IMR-90 (cell line): ENCODE data around the gene RIPOR3. TPM values are rescaled to one million over a fixed set of nuclear protein-coding genes. Genes with fewer than 3 reads are reported as not detected.

Experiments used
- ATAC-seq: fragments of 200-7000 bp; cut with Tn5 transposase; 2 replicates; pipeline ENCODE4 v1.9.1; 2020; ENCODE audit warnings: low read depth, mild to moderate bottlenecking, moderate library complexity
- BruUV-seq: library from RNA; stranded (reverse); fragments of 400-500 nt; replicated peaks from 2 replicates; lab custom pipeline; 2021; lab: Mats Ljungman, UMichigan
- CTCF ChIA-PET: fragments of 300-600 bp; formaldehyde crosslinking; extraction: SDS; loops from one replicate; lab custom pipeline; 2021; ENCODE audit warnings: antibody characterized with exemption; lab: Yijun Ruan, JAX
- POLR2A ChIA-PET: fragments of 300-600 bp; sonication (Branson Sonifier 250); formaldehyde crosslinking; loops from one replicate; lab custom pipeline; 2022; ENCODE audit warnings: antibody characterized with exemption; ENCODE audit not compliant: unreplicated experiment; lab: Charles Lee
- DNase-seq: peaks from one replicate; pipeline ENCODE4 v3.0.0; 2013
- H2AFZ ChIP-seq: replicated peaks from 2 replicates; pipeline ENCODE3; 2013; ENCODE audit warnings: low read length, mild to moderate bottlenecking; ENCODE audit not compliant: poor library complexity
- H2AK5ac ChIP-seq: 2 replicates; pipeline ENCODE4 v1.6.1; 2013; ENCODE audit warnings: low read depth, low read length, inconsistent platforms
- H2AK9ac ChIP-seq: replicated peaks from 2 replicates; pipeline ENCODE3; 2013; ENCODE audit warnings: mild to moderate bottlenecking, low read depth, low read length, moderate library complexity; ENCODE audit not compliant: poor library complexity
- H2BK120ac ChIP-seq: 2 replicates; pipeline ENCODE4 v1.6.1; 2013; ENCODE audit warnings: low read depth, low read length, inconsistent platforms
- H2BK15ac ChIP-seq: 3 replicates; pipeline ENCODE4 v1.6.1; 2013; ENCODE audit warnings: low read depth, low read length, inconsistent platforms
- H2BK20ac ChIP-seq: 2 replicates; pipeline ENCODE4 v1.6.1; 2013; ENCODE audit warnings: low read depth, mild to moderate bottlenecking, inconsistent platforms, low read length, moderate library complexity
- H2BK5ac ChIP-seq: 2 replicates; pipeline ENCODE4 v1.6.1; 2013; ENCODE audit warnings: mild to moderate bottlenecking, low read depth, low read length, inconsistent platforms; ENCODE audit not compliant: poor library complexity, severe bottlenecking
- H3K14ac ChIP-seq: replicated peaks from 2 replicates; pipeline ENCODE4 v1.6.1; 2013; ENCODE audit warnings: low read depth, low read length, inconsistent platforms
- H3K18ac ChIP-seq: 2 replicates; pipeline ENCODE4 v1.6.1; 2013; ENCODE audit warnings: low read depth, low read length, control low read depth
- H3K23ac ChIP-seq: 2 replicates; pipeline ENCODE4 v1.6.1; 2013; ENCODE audit warnings: low read depth, low read length, inconsistent platforms
- H3K27ac ChIP-seq: 2 replicates; pipeline ENCODE4 v1.5.1; 2013; ENCODE audit warnings: mild to moderate bottlenecking, control low read depth, low read length; ENCODE audit not compliant: insufficient read depth
- H3K27me3 ChIP-seq: 2 replicates; pipeline ENCODE4 v1.6.1; 2013; ENCODE audit warnings: low read length; ENCODE audit not compliant: control insufficient read depth, insufficient read depth
- H3K36me3 ChIP-seq: 2 replicates; pipeline ENCODE4 v1.6.1; 2013; ENCODE audit warnings: low read length, mixed read lengths; ENCODE audit not compliant: control insufficient read depth, insufficient read depth
- H3K4ac ChIP-seq: 2 replicates; pipeline ENCODE4 v1.6.1; 2013; ENCODE audit warnings: low read depth, low read length, inconsistent platforms
- H3K4me1 ChIP-seq: 2 replicates; pipeline ENCODE4 v1.6.1; 2013; ENCODE audit warnings: low read length, mixed read lengths; ENCODE audit not compliant: control insufficient read depth, insufficient read depth
- H3K4me2 ChIP-seq: 2 replicates; pipeline ENCODE4 v1.6.1; 2013; ENCODE audit warnings: low read depth, mild to moderate bottlenecking, control low read depth, low read length, moderate library complexity
- H3K4me3 ChIP-seq: 2 replicates; pipeline ENCODE4 v1.5.1; 2013; ENCODE audit warnings: low read depth, mild to moderate bottlenecking, control low read depth, low read length, moderate library complexity; ENCODE audit not compliant: insufficient read depth
- H3K56ac ChIP-seq: 2 replicates; pipeline ENCODE4 v1.6.1; 2013; ENCODE audit warnings: low read length, inconsistent platforms; ENCODE audit not compliant: insufficient read depth; ENCODE audit errors: extremely low read depth
- H3K79me1 ChIP-seq, 2 experiments: 2 replicates each; pipeline ENCODE4 v1.6.1; 2013; ENCODE audit warnings: low read length in 2 of 2, inconsistent platforms in 1 of 2, low read depth in 1 of 2
- H3K9ac ChIP-seq: 2 replicates; pipeline ENCODE4 v1.6.1; 2013; ENCODE audit warnings: low read depth, low read length, control low read depth
- H3K9me1 ChIP-seq: 2 replicates; pipeline ENCODE4 v1.6.1; 2013; ENCODE audit warnings: low read length, inconsistent platforms; ENCODE audit not compliant: insufficient read depth
- H3K9me3 ChIP-seq: 2 replicates; pipeline ENCODE4 v1.6.1; 2013; ENCODE audit warnings: low read length; ENCODE audit not compliant: control insufficient read depth, insufficient read depth
- H4K20me1 ChIP-seq: 2 replicates; pipeline ENCODE4 v1.6.1; 2013; ENCODE audit warnings: low read length, inconsistent platforms; ENCODE audit not compliant: insufficient read depth
- H4K5ac ChIP-seq: 2 replicates; pipeline ENCODE4 v1.6.1; 2013; ENCODE audit warnings: mild to moderate bottlenecking, low read depth, low read length, control low read depth
- H4K8ac ChIP-seq, 2 experiments: 2 replicates each; pipeline ENCODE4 v1.6.1; 2013; ENCODE audit warnings: low read depth in 2 of 2, low read length in 2 of 2, control low read depth in 1 of 2, inconsistent platforms in 1 of 2
- H4K91ac ChIP-seq: 2 replicates; pipeline ENCODE4 v1.6.1; 2013; ENCODE audit warnings: low read depth, low read length, inconsistent platforms; ENCODE audit not compliant: insufficient read depth
- CEBPB ChIP-seq: IDR thresholded peaks from 2 replicates; pipeline ENCODE4 v1.6.1; 2012; ENCODE audit warnings: low read depth, low read length, improper control_type of control experiment
- MXI1 ChIP-seq: IDR thresholded peaks from 2 replicates; pipeline ENCODE4 v1.6.1; 2012; ENCODE audit warnings: low read depth, mild to moderate bottlenecking, low read length, moderate library complexity, borderline replicate concordance
- NFE2L2 ChIP-seq: fragments of 150-350 bp; IDR thresholded peaks from 2 replicates; pipeline ENCODE4 v1.6.1; 2016; ENCODE audit warnings: low read depth, mild to moderate bottlenecking, low read length
- USF2 ChIP-seq: fragments of 150-350 bp; IDR thresholded peaks from 2 replicates; pipeline ENCODE4 v1.6.1; 2017; ENCODE audit warnings: mild to moderate bottlenecking, antibody characterized with exemption, low read length, low read depth
- WGBS, 2 experiments: methylation state at CpG; one replicate each; pipeline versions ENCODE4 v1.1.5 to v1.1.7; 2013; ENCODE audit warnings: missing lambda C conversion rate in 2 of 2; ENCODE audit not compliant: insufficient read length in 1 of 2; ENCODE audit errors: extremely low coverage in 2 of 2; 5-methylcytosine and 5-hydroxymethylcytosine counted together
- dilution Hi-C: fragments of 300-500 bp; cut with HindIII; formaldehyde crosslinking; loops from one replicate; pipeline ENCODE4 v1.14.3; 2018; ENCODE audit warnings: low sequenced_read_pairs; ENCODE audit not compliant: unreplicated experiment
- in situ Hi-C: fragments of 300-500 bp; cut with MboI; formaldehyde crosslinking; loops from 3 replicates; pipeline ENCODE4 v1.14.3; 2019; ENCODE audit warnings: low sequenced_read_pairs, inconsistent platforms, mixed read lengths
- intact Hi-C: fragments of 100-400 bp; cut with micrococcal nuclease; formaldehyde crosslinking; loops from 2 replicates; pipeline ENCODE4 v1.10.0; 2022
- polyA plus RNA-seq, 3 experiments: library from polyadenylated mRNA; depleted of rRNA; stranded (reverse); fragments of >200 nt; gene quantifications; 2 replicates each; pipeline ENCODE4 v1.2.3, GENCODE V29; 2012; ENCODE audit warnings: low replicate concordance in 1 of 3
- total RNA-seq: library from RNA; depleted of rRNA; stranded (reverse); fragments of >200 nt; gene quantifications from 2 replicates; pipeline ENCODE4 v1.2.3, GENCODE V29; 2012

RIPOR3 gene
- total and polyA plus RNA-seq, 2 of the 4 experiments (the other 2 are of a cell fraction): 0.54 to 1.7 TPM

- TF ChIP-seq NFE2L2: no peak
Measured at GRCh38 chr20:50628853-50629669, 62.3 kb downstream of the RIPOR3 start (continued).

- no peak for ATAC-seq
- H2BK5ac ChIP-seq: no peak overlapping the region
- no peak overlapping the region for H3K4me3 ChIP-seq
- TF ChIP-seq MXI1 (no peak), CEBPB (no peak), USF2 (no peak)
- dilution Hi-C loops (no loop called here), intact Hi-C loops (no loop called here), in situ Hi-C loops (no loop called here)
- no TSS peak for BruUV-seq
- H2AK5ac ChIP-seq: no peak overlapping the region
- H3K4me1 ChIP-seq: peaks cover 5% of the 10 kb centered on the region; the same call in 1 of the 2 replicates
- no peak overlapping the region; the same call in 1 of the 2 replicates for H4K5ac ChIP-seq
- H3K9me1 ChIP-seq: no peaks in the 10 kb centered on the region; the same call in 1 of the 2 replicates
- no peaks in the 10 kb centered on the region for H3K36me3 ChIP-seq
- no peak overlapping the region for H2BK20ac ChIP-seq
- H3K56ac ChIP-seq: no peak overlapping the region
- H4K8ac ChIP-seq: no peak overlapping the region
- peaks cover 4 to 21% of the 10 kb centered on the region in 2 experiments; a peak in 2 of 4 replicates for H3K79me1 ChIP-seq
- H3K27ac ChIP-seq: no peak overlapping the region; the same call in 1 of the 2 replicates
- H3K14ac ChIP-seq: no peak overlapping the region
- H2BK15ac ChIP-seq: no peak overlapping the region
- H3K27me3 ChIP-seq: no peaks in the 10 kb centered on the region
- ChIA-PET CTCF (no interaction called here), POLR2A (no interaction called here)
- DNase-seq: no peak
- H3K9ac ChIP-seq: no peak overlapping the region
- WGBS, 2 experiments: 93% methylated on average over 3 of the region's 11 CpGs; no CpG with 5 or more reads in 1 of the 2 experiments
- H4K20me1 ChIP-seq: no peaks in the 10 kb centered on the region; the same call in 1 of the 2 replicates
- H3K4me2 ChIP-seq: no peak overlapping the region
- peak overlapping the region; percentile 37; the same call in 1 of the 2 replicates for H4K91ac ChIP-seq
- peak overlapping the region; percentile 76 for H2AFZ ChIP-seq
- H2BK120ac ChIP-seq: peak overlapping the region; percentile 34
- H3K23ac ChIP-seq: no peak overlapping the region
- H3K4ac ChIP-seq: no peak overlapping the region
- H3K18ac ChIP-seq: no peak overlapping the region
- H2AK9ac ChIP-seq: no peak overlapping the region
- no peaks in the 10 kb centered on the region for H3K9me3 ChIP-seq
Measured at GRCh38 chr20:50628332-50628731, 63.0 kb downstream of the RIPOR3 start.
